OCI-M2 (cell line): ENCODE results near the gene TMEM184B.
A peak's percentile ranks its signal among the peaks of the same experiment; 100 is the strongest.

Experiments
- DNase-seq: peaks from one replicate; lab custom pipeline; 2025; ENCODE audit not compliant: unreplicated experiment; lab: John Stamatoyannopoulos, UW

The TMEM184B gene

DNA sequence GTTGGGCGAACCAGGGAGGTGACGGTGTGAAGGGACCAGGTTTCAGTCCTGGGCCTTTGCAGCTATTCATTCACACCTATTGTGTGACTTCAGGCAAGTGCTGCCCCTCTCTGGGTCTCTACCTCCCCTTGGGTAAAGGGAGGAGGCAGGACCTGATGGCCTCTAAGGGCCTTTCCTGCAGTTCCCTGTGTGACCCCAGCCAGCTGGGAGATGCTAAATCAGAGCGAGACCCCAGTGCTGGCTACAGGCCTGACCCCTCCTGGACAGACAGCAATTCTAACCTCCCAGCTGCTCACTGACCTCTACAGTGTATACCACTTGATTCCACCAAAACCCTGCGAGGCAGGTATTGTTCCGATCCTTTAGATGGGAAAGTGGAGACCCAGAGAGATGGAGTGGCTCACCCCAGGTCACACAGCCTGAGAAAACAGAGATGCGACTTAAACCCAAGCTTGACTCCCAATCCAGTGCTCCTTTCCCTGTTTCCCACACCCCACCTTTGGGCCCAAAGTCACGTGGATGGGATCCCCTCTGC is 64.8 kb downstream of the TMEM184B start:
- no peak for DNase-seq

DNA sequence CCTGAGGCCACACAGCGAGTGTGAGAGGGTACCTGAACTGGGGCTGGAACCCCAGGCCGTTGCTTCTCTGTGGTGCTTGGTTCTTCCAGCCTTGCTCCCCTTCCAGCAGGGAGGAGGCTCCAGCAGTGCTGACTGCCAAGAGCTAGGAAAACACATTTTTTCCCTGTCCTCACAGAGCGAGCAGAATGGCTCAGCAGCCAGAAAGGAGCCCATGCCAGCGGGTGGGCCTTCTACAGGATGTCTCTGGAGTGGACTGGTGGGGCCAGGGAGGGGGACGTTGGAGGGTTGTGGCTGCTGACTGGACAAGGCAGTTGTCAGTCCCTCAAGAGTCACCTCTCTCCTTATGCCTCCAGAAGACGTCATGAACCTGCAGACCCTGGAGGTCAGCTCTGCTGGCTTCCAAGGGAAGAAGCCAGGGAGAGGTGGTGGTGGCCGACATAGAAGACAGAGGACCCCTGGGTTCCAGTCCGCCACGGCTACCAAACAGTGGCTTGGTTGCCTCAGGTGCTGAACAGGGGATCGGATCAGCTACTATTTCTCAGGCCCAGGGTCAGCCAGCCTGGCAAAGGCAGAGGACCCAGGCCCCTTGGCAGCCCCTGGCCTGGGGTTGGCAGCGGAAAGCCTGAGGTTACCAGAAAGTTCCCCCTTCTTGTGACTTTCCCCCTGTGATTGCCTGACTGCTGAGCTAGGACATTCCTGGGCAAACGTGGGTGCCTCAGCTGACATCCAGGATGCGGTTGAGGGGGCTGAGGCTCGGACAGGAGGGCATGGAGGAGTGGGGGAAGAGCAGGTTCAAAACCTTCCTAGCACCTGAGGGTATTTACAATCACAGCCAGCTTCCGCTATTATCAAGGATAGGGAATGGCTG is 67.3 kb downstream of the TMEM184B start:
- no peak for DNase-seq

DNA sequence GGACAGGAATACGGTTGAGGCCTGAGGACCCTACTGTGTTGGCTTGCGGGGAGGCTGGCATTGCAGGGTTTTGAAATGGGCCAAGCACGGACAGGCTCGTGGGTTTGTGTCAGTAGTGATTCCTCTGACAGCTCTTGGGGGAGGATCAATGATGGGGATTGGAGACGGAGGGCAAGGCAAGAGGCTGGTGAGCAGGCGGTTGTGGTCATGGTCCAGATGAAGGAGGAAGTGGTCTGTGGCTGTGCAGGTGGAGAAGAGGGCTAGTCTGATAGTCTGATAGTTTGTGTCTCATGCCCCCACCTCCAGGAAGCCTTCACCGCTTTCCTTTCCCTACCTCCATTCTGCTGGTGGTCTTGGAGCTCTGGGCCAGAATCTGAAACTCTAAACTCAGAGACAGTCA is 68.0 kb downstream of the TMEM184B start:
- no peak for DNase-seq

DNA sequence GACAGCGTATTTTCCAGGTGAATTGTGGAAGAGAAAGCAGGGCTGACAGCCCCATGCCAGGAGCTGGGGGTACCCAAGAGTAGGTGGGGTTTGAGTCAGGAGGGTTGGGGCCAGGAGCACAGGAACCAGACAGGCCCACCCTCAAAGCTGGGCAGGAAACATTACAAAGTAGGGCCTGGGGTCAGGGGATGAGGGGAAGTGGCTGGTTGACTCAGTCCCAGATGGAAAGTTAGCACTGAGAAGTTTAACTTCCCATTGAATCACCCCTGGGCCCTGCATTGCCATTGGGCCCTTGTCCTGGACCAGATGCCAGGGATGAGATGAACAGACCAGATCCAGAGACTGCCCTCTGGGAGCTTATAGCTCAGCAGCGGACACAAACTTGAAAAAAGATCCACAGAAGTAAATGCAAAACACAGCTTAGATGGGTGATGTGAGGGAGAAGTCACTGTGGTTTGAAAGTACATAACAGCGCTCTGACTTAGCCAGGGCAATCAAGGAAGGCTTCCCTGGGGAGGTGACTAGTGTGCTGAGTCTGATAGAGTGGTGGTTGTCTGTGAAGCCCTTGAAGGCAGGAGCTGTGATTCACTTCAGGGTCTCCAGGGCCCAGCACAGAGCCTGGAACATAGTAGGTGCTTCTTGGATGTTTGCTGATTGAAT is 68.8 kb downstream of the TMEM184B start:
- DNase-seq, result no peak

DNA sequence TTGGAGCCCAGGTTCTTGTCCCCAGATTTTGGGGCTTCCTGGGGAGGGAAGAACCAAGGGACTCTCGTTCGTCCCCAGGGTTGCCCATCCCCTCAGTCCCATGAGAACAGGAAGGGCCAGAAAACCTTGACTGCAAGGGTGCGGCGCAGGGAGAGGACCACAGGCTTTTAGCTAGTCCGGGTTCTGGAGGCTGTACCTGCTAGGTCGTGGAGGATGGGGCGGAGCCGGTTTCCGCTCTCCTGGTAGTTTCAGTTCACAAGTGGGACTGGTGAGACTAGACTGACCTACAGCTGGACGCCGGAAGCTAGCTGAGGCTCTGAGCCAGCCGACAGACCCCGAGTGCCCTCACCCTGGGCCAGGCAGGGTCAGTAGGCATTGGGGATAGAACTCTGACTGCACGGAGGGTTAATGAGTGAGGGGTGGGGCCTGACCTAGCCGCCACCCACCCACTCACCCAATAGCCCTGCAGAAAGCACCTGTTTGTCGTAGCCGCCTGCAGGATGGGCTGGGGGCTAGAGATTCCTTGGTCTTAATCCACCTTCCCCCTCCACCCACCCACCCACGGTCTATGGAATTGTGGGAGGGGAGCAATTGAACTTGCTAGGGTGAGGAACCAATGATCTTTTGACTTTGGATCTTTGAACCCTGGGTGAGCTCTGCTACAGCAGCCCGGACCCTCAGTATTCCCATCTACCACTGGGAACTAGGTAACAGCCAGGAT is 69.6 kb downstream of the TMEM184B start:
- no peak for DNase-seq

DNA sequence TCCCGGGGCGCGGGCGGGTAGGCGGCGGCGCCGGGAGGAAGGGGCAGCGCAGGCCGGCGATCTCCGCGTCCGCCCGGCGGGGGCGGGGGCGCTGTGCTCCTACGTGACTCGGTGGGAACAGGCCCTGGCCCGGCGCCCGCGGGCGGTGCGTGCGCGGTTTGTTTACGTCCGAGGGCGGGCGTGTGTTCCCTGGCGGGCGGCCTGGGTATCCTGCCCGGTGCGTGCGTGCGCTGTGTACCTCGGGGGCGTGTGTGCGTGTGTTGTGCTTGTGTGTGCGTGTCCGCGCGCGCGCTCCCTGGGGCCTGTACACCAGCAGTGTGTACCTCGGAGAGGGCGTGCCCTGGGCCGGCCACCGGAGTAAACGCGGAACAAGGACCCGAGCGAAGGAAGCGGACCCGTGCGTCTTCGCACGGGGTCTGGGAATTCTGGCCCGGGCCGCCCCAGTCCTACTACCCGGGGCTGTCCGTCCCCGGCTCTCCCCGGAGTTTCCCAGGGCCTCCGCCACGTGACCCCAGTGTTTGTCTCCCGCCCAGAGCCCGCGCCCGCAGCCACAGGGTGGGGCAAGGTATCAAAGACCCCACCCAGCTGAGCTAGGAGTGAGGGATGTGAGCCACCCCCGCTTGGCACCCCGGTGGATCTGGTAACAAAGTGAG is 70.2 kb downstream of the TMEM184B start:
- no peak for DNase-seq

DNA sequence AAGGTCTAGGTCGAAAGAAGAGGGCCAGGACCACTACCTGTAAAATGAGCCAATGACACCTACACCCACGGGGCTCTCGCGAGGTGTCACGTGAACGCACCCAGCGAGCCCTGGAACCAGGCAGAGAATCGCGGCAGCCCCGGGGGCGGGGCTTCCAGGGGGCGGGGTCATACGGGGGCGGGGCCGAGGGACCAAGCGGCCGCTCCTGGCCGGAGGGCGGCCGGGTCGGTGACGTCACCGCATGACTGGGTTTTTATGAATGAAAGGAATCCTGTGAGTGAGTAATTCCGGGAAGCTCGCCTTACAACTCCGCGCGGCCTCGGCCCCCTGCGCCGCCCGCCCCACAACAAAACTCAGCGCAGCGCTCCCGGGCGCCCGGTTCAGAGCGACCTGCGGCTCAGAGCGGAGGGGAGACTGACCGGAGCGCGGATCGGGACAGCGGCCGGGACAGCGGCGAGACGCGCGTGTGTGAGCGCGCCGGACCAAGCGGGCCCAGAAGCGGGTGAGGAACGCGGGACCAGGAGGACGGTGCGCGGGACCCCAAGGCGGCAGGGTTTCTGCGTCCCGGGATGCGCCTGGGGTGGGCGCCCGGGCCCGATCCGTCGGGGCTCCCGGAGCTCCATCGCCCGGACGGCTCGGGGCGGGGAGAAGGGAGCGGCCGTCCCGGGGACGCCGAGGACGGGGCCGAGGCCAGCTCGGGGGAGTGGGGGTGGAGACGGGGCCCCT is 70.9 kb downstream of the TMEM184B start, which contains the start of gene MAFF:
TSS of gene MAFF (plus strand) at position 284 of the 726 bp plus-strand sequence. CDS start 11,860 bp downstream, outside the sequence.
- peak; percentile 54 for DNase-seq

DNA sequence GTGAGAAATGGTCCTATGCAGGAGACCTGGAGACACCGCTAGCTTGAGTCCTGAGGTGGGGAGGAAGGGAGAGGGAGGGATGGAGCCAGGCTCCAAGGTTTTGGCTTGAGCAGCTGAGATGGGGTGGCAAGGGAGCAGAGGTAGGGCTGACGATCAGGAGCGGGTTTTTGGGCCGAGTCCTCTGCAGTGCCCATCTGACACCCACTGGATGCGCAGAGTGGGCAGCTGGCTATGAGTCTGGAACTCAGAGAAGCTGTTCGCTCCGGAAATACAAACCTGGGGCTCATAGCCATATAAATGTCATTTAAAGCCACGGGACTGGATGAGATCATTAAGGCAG is 71.5 kb downstream of the TMEM184B start:
- DNase-seq, result no peak

DNA sequence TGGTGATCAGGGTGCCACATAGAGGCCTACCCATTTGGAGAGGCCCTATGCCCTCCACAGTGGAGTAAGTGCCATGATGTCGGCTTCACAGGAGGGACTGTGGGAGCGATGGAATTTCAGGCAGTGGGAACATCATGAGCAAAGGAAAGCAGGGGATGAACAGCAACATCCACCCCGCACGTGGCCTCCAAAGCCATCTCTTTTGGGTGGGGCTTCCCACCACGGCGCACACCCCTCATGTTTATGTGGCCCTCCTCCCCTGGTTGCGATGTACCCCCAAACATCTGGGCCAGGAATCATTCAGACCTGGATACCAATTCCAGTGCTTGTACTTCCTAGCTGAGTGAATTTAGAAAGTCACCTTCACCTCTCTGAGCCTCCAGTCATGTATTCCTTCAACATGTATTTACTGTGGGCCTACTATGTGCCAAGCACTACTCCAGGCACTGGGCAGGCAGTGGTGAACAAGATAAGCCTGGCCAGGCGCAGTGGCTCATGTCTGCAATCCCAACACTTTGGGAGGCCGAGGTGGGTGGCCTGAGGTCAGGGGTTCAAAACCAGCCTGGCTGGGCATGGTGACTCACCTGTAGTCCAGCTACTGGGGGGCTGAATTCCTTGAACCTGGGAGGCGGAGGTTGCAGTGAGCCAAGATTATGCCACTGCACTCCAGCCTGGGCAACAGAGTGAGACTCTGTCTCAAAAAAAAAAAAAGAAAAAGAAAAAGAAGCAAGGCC is 72.8 kb downstream of the TMEM184B start:
- DNase-seq, result no peak

DNA sequence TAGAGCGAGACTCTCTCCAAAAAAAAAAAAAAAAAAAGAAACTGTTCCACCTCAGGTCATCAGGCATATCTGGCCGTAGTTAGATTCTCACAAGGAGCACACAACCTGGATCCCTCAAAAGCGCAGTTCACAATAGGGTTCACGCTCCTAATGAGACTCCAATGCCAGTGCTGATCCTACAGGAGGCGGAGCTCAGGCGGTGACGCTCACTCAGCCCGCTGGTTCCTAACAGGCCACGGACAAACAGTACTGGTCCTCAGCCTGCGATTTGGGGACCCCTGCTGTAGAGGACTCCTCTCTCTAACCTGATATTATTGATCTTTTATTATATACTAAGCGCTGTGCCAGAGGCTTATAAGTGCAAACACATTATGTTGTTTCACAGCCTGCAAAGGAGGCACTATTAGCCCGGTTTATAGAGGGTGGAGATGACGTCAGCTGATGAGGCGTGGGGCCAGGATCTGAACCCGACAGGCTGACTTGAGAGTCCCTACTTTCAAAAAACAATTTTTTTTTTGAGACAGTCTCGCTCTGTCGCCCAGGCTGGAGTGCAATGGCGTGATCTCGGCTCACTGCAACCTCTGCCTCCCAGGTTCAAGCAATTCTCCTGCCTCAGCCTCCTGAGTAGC is 75.9 kb downstream of the TMEM184B start:
- no peak for DNase-seq

DNA sequence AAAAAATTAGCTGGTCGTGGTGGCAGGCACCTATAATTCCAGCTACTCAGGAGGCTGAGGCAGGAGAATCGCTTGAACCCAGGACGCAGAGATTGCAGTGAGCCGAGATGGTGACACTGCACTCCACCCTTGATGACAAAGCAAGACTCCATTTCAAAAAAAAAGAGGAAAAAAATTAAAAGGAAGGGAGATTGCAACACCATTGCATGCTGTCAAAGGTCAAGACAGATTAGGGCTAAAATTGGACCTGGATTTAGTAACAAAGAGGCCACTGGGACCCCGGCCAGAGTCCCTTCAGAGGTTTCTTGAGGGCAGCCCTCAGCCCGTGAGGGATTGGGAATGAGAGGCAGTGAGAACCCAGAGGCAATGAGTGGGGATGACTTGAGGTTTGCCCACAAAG is 79.2 kb downstream of the TMEM184B start:
- no peak for DNase-seq

DNA sequence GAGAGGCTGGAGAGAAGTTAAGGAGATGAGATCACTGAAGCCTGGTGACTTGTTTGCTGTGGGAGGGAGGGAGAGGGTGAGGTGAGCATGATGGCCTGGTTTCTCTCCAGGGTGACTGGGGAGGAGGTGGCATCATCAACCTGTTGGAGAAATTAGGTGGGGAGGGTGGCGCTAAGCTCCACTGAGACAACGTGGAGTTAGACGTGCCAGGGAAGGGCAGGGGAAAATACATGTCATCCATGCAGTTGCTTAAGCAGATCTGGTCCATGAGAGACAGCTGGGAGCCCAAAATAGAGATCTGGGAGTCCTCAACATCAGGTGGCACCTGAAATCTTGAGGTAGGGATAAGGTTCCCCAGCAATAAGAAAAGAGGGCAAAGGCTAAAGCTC is 80.3 kb downstream of the TMEM184B start:
- DNase-seq, result no peak

DNA sequence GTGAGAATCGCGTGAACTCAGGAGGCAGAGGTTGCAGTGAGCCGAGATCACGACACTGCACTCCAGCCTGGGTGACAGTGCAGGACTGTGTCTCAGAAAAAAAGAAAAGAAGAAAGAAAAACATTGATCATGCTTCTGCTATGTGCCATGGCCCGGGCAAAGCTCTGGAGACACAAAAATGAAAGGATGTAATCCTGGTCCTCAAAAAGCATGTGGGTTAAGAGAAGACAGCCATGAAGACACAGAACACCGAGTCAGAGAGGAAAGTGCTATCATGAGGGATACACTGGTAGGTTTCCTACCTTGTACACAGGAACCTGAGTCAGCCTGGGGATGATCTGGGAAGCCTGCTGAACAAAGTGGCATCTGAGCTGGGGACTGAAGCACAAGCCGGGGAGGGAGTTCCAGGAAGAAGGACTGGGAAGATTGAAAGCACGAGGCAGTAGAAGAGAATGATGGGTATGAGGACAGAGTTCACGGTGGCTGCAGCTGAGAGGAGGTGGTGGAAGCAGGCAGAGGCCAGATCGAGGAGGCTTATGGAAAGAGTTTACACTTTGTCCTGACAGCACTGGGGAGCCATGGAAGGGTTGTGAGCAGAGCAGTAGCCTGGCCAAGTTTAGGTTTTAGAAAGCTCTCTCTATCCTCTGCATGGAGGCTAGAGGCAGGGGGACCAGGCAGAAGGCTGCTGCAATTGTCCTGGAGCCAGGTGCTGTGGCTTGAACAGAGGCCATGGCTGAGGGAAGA is 80.9 kb downstream of the TMEM184B start:
- no peak for DNase-seq

DNA sequence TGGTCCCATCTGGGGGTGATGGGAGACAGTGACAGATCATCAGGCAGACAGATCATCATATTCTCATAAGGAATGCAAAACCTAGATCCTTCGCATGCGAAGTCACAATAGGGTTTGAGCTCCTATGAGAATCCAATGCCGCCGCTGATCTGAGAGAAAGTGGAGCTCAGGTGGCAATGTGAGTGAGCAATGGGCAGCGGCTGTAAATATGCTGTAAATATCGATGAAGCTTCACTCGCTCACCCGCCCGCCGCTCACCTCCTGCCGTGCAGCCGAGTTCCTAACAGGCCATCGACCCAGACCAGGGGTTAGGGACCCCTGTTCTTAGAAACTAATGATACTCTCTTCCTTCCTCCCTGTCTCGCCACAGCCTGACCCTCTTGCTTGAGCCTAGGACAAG is 81.8 kb downstream of the TMEM184B start:
- DNase-seq, result no peak

DNA sequence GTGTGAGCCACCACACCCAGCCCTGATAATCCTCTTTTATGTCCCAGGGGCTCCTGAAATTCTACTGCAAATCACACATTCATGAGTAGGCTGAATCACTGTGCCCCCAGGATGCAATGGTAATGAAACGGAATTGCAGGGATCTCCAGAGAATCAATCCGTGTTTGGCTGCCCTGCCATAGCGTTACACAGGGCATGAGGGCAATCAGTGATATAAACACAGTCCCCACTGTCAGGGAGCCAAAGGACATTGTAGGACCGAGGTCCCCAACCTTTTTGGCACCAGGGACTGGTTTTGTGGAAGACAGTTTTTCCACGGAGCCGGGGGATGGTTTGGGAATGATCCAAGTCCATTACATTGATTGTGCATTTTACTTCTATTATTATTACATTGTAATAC is 82.2 kb downstream of the TMEM184B start:
- DNase-seq, result no peak

DNA sequence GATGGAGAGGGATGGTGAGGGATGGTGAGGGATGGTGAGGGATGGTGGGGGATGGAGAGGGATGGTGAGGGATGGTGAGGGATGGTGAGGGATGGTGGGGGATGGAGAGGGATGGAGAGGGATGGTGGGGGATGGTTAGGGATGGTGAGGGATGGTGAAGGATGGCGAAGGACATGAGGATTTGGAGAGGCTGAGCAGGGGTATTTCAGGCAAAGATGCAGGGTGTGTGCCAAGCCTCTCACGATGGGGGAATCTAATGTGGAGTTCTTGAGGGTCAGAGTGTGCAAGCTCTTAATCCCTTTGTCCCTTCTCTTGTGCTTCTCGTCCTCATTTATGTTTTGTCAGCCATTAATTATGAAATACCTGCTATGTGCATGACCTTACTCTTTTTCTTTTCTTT is 83.7 kb downstream of the TMEM184B start:
- no peak for DNase-seq

DNA sequence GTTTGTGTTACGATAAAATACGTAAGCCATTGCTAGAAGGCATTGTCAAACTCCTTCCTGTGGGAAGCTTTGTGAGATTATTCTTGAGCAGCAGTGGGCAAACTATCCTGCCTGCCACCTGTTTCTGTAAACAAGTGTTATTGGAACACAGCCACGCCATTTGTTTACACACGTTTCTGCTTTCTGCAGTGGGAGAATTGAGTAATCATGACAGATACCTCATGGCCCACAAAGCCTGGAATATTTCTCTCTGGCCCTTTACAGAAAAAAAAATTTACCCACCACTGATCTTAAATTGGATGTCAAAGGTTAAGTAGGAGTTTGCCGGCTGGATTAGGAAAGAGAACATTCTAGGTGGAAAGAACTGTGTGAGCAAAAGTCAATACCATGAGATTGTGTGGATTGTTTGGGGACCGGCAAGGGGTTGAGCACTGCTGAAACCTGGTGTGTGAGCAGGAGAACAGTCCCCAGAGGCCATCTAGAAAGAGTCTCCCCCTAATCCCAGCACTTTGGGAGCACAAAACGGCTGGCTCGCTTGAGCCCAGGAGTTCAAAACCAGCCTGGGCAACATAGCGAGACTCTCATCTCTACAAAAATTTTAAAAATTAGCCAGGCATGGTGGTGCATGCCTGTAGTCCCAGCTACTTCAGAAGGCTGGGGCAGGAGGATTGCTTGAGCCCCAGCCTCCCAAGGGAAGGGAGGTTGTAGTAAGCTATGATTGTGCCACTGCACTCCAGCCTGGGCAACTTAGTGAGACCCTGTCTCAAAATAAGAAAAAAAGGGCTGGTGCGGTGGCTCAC is 85.2 kb downstream of the TMEM184B start:
- DNase-seq, result no peak

DNA sequence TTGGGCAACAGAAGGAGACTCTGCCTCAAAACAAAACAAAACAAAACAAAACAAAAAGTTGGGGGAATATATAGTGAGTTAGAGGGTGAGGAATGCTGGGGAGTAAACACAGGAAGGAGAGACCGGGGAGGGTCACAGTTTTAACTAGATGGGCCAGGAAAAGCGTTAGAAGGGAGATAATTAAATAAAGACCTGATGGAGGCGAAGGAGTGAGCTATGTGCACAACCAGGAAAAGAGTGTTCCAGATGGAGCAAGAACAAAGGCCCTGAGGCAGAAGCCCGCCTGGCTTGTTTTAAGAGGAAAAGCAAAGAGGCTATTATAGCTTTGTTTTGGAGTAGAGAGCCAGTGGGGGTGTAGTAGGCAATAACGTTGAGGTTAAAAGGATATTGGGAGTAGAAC is 86.4 kb downstream of the TMEM184B start:
- no peak for DNase-seq
